H1 (cell line): ENCODE data around the gene POU2F2. TPM values are rescaled to one million over a fixed set of nuclear protein-coding genes. Genes with fewer than 3 reads are reported as not detected.

Experiments used
- CTCF ChIA-PET: fragments of 300-600 bp; sonication (Branson Sonifier 250); formaldehyde crosslinking; loops from one replicate; lab custom pipeline; 2021; ENCODE audit not compliant: partially characterized antibody; lab: Charles Lee
- POLR2A ChIA-PET: fragments of 300-600 bp; sonication (Branson Sonifier 250); formaldehyde crosslinking; loops from one replicate; lab custom pipeline; 2021; ENCODE audit warnings: inconsistent platforms; ENCODE audit not compliant: partially characterized antibody; lab: Charles Lee
- DNase-seq, 2 experiments: peaks; one replicate each; pipeline versions ENCODE4 v3.0.0 to v3.0.0-alpha.2; 2010 to 2022; ENCODE audit warnings: low spot score in 2 of 2, low read depth in 1 of 2, mixed read lengths in 1 of 2
- FAIRE-seq: peaks from 2 replicates; lab custom pipeline; 2011; peaks lifted over from hg19 to GRCh38; lab: Jason Lieb, UNC
- H2AFZ ChIP-seq: 2 replicates; pipeline ENCODE4 v1.8.1; 2012; ENCODE audit warnings: low read length, inconsistent platforms
- H2AK5ac ChIP-seq: 2 replicates; pipeline ENCODE4 v1.6.1; 2013; ENCODE audit warnings: low read depth, low read length
- H2BK120ac ChIP-seq: replicated peaks from 2 replicates; pipeline ENCODE3; 2013; ENCODE audit warnings: low read depth, low read length, inconsistent platforms
- H2BK12ac ChIP-seq: 2 replicates; pipeline ENCODE4 v1.6.1; 2013; ENCODE audit warnings: low read depth, low read length
- H2BK15ac ChIP-seq: 2 replicates; pipeline ENCODE4 v1.6.1; 2013; ENCODE audit warnings: low read length
- H2BK20ac ChIP-seq: 2 replicates; pipeline ENCODE4 v1.6.1; 2013; ENCODE audit warnings: low read length
- H2BK5ac ChIP-seq: 2 replicates; pipeline ENCODE4 v1.6.1; 2013; ENCODE audit warnings: low read depth, low read length
- H3K14ac ChIP-seq: 2 replicates; pipeline ENCODE4 v1.6.1; 2013; ENCODE audit warnings: inconsistent platforms; ENCODE audit not compliant: insufficient read length
- H3K18ac ChIP-seq: 2 replicates; pipeline ENCODE4 v1.6.1; 2013; ENCODE audit warnings: low read length; ENCODE audit errors: extremely low read depth
- H3K23ac ChIP-seq: 2 replicates; pipeline ENCODE4 v1.6.1; 2013; ENCODE audit warnings: inconsistent platforms; ENCODE audit not compliant: insufficient read length
- H3K23me2 ChIP-seq: 2 replicates; pipeline ENCODE4 v1.6.1; 2013; ENCODE audit warnings: low read depth, low read length
- H3K27ac ChIP-seq: 2 replicates; pipeline ENCODE4 v1.6.1; 2011; ENCODE audit warnings: low read depth, low read length, inconsistent platforms
- H3K27me3 ChIP-seq, 4 experiments: replicated peaks in 1 of 4; 1 replicate in 1 of 4; 2 replicates in 3 of 4; pipeline versions ENCODE4 v1.6.1 to v1.8.1; 2011 to 2013; ENCODE audit warnings: low read length in 3 of 4, mild to moderate bottlenecking in 3 of 4, inconsistent platforms in 2 of 4, mixed read lengths in 2 of 4, moderate library complexity in 1 of 4; ENCODE audit not compliant: control insufficient read depth in 3 of 4, insufficient read depth in 3 of 4; ENCODE audit errors: extremely low read depth in 1 of 4
- H3K36me3 ChIP-seq, 4 experiments: 2 replicates each; pipeline versions ENCODE4 v1.6.1 to v1.8.1; 2011 to 2013; ENCODE audit warnings: mild to moderate bottlenecking in 4 of 4, low read length in 3 of 4, moderate library complexity in 2 of 4, control low read depth in 1 of 4, inconsistent platforms in 1 of 4; ENCODE audit not compliant: insufficient read depth in 4 of 4, control insufficient read depth in 2 of 4
- H3K4ac ChIP-seq: replicated peaks from 2 replicates; pipeline ENCODE3; 2013; ENCODE audit warnings: low read length, low read depth, mixed read lengths, inconsistent platforms; ENCODE audit not compliant: insufficient read length
- H3K4me1 ChIP-seq, 4 experiments: replicated peaks in 1 of 4; 1 replicate in 1 of 4; 2 replicates in 3 of 4; pipeline versions ENCODE4 v1.6.1 to v1.8.1; 2011 to 2013; ENCODE audit warnings: low read length in 3 of 4, inconsistent platforms in 2 of 4, mixed read lengths in 1 of 4; ENCODE audit not compliant: insufficient read depth in 4 of 4, control insufficient read depth in 3 of 4
- H3K4me2 ChIP-seq, 2 experiments: 2 replicates each; pipeline versions ENCODE4 v1.6.1 to v1.8.1; 2011 to 2013; ENCODE audit warnings: low read depth in 2 of 2, low read length in 2 of 2, control low read depth in 1 of 2, inconsistent platforms in 1 of 2, mild to moderate bottlenecking in 1 of 2; ENCODE audit not compliant: insufficient read depth in 1 of 2
- H3K4me3 ChIP-seq, 4 experiments: fragments of 200-600, 300-600 bp in 1 of 4; sonication (generic), shearing (Covaris generic), sonication (Bioruptor Twin) in 1 of 4; 2 replicates each; pipeline versions ENCODE4 v1.5.1 to v1.8.1; 2011 to 2016; ENCODE audit warnings: low read length in 4 of 4, low read depth in 3 of 4, control low read depth in 2 of 4, inconsistent platforms in 2 of 4, mild to moderate bottlenecking in 2 of 4, mixed read lengths in 1 of 4, moderate library complexity in 1 of 4; ENCODE audit not compliant: insufficient read depth in 2 of 4; ENCODE audit errors: extremely low read depth in 1 of 4
- H3K56ac ChIP-seq: replicated peaks from 2 replicates; pipeline ENCODE3; 2013; ENCODE audit warnings: low read depth, mild to moderate bottlenecking, mixed read lengths, low read length, inconsistent platforms; ENCODE audit not compliant: insufficient read length
- H3K79me1 ChIP-seq: 2 replicates; pipeline ENCODE4 v1.6.1; 2013; ENCODE audit warnings: low read depth, low read length, control low read depth
- H3K79me2 ChIP-seq, 2 experiments: 2 replicates each; pipeline versions ENCODE4 v1.6.1 to v1.8.1; 2012 to 2013; ENCODE audit warnings: low read length in 2 of 2, mild to moderate bottlenecking in 2 of 2, inconsistent platforms in 1 of 2; ENCODE audit not compliant: insufficient read depth in 2 of 2, control insufficient read depth in 1 of 2
- H3K9ac ChIP-seq, 4 experiments: replicated peaks in 1 of 4; 1 replicate in 1 of 4; 2 replicates in 3 of 4; pipeline versions ENCODE4 v1.6.1 to v1.8.1; 2011 to 2013; ENCODE audit warnings: low read depth in 3 of 4, low read length in 3 of 4, control low read depth in 2 of 4, mild to moderate bottlenecking in 2 of 4, moderate library complexity in 2 of 4, inconsistent platforms in 1 of 4; ENCODE audit errors: extremely low read depth in 1 of 4
- H3K9me3 ChIP-seq, 2 experiments: 2 replicates each; pipeline versions ENCODE4 v1.6.1 to v1.8.1; 2012 to 2013; ENCODE audit warnings: mild to moderate bottlenecking in 2 of 2, moderate library complexity in 2 of 2, control low read depth in 1 of 2, inconsistent platforms in 1 of 2, low read depth in 1 of 2, low read length in 1 of 2, mixed read lengths in 1 of 2; ENCODE audit not compliant: insufficient read depth in 2 of 2
- H4K20me1 ChIP-seq, 2 experiments: replicated peaks in 1 of 2; 2 replicates each; pipeline versions ENCODE3 to v1.8.1; 2011 to 2013; ENCODE audit warnings: inconsistent platforms in 2 of 2, low read length in 2 of 2, mild to moderate bottlenecking in 1 of 2; ENCODE audit not compliant: insufficient read depth in 2 of 2, control insufficient read depth in 1 of 2
- H4K5ac ChIP-seq: 2 replicates; pipeline ENCODE4 v1.6.1; 2013; ENCODE audit warnings: low read length, low read depth, mixed read lengths, inconsistent platforms; ENCODE audit not compliant: insufficient read length
- H4K8ac ChIP-seq: 2 replicates; pipeline ENCODE4 v1.8.0; 2013; ENCODE audit warnings: mild to moderate bottlenecking, moderate library complexity, low read length, inconsistent platforms; ENCODE audit not compliant: insufficient read depth; ENCODE audit errors: extremely low read depth
- H4K91ac ChIP-seq: replicated peaks from 2 replicates; pipeline ENCODE3; 2013; ENCODE audit warnings: low read length, mixed read lengths, inconsistent platforms; ENCODE audit not compliant: insufficient read length
- ATF2 ChIP-seq: IDR thresholded peaks from 2 replicates; pipeline ENCODE4 v1.6.1; 2012; ENCODE audit warnings: low read length, inconsistent platforms
- WGBS, 2 experiments: shearing (Covaris generic) in 1 of 2; methylation state at CpG; one replicate each; pipeline versions ENCODE4 v1.1.6 to v1.1.7; 2013 to 2015; ENCODE audit warnings: low lambda C conversion rate in 2 of 2, mixed read lengths in 2 of 2, inconsistent platforms in 1 of 2, low coverage in 1 of 2, missing lambda C conversion rate in 1 of 2; ENCODE audit not compliant: insufficient replicate concordance in 2 of 2, insufficient coverage in 1 of 2, insufficient read length in 1 of 2; ENCODE audit errors: extremely low coverage in 1 of 2, missing lambda C conversion rate in 1 of 2; 5-methylcytosine and 5-hydroxymethylcytosine counted together
- polyA plus RNA-seq, 7 experiments: library from polyadenylated mRNA; depleted of rRNA in 3 of 7; stranded (reverse) in 5 of 7; unstranded in 2 of 7; fragments of >200 nt in 5 of 7; fragments of 200-250 nt in 2 of 7; gene quantifications; 1 replicate in 5 of 7; 2 replicates in 1 of 7; 4 replicates in 1 of 7; pipeline versions ENCODE4 v1.2.1 to v1.2.3, GENCODE V29; 2011 to 2013; ENCODE audit warnings: missing spikeins in 2 of 7, mixed read lengths in 2 of 7
- total RNA-seq: library from RNA; stranded (reverse); fragmentation: NEBNext Ultra II Directional; extraction: Animal tissue kit (Norgen Biotek cat#: 25700); gene quantifications from 2 replicates; pipeline ENCODE4 v1.2.1, GENCODE V29; 2021

POU2F2 gene
- total and polyA plus RNA-seq, 2 of the 8 experiments (the other 6 are each of a cell fraction or from before 2014, with no cell fraction given) = 5.0 to 6.1 TPM

- Histone ChIP-seq H2AK5ac (peak overlapping the region; percentile 10; the same call in 1 of the 2 replicates), H2BK120ac (no peak overlapping the region)
- WGBS, 2 experiments = 88% methylated on average over 6 of the region's 6 CpGs; no CpG with 5 or more reads in 1 of the 2 experiments
Observed at GRCh38 chr19:42067315-42067888, 64.8 kb downstream of the POU2F2 start.

More at GRCh38 chr19:42067315-42067888, 64.8 kb downstream of the POU2F2 start:
- Histone ChIP-seq H3K18ac (no peak overlapping the region), H3K79me1 (peaks cover 14% of the 10 kb centered on the region), H3K4me3 (peak overlapping the region in 1 of 4 experiments; percentile 83; a peak in 2 of 8 replicates), H3K36me3 (peaks cover 8 to 32% (median 23%) of the 10 kb centered on the region in 4 experiments; a peak in 7 of 8 replicates), H3K23me2 (peaks cover 15% of the 10 kb centered on the region; the same call in 1 of the 2 replicates), H2BK20ac (no peak overlapping the region), H3K27me3 (no peaks in the 10 kb centered on the region), H3K27ac (no peak overlapping the region), H3K4me2 (peak overlapping the region; percentile 95 to 98; a peak in 2 of 4 replicates), H2BK12ac (0 out of 2 replicates have a peak overlapping the region, but pooled peaks have one; percentile 68), H3K56ac (no peak overlapping the region), H2BK5ac (peak overlapping the region; percentile 66; the same call in 1 of the 2 replicates), H4K8ac (no peak overlapping the region), H3K23ac (no peak overlapping the region), H3K4ac (no peak overlapping the region), H4K20me1 (peaks cover 2 to 14% of the 10 kb centered on the region in 2 experiments), H3K9ac (no peak overlapping the region), H4K5ac (no peak overlapping the region), H2BK15ac (no peak overlapping the region), H3K4me1 (peaks cover 0 to 18% (median 6%) of the 10 kb centered on the region in 4 experiments; a peak in 6 of 7 replicates), H3K79me2 (peaks cover 0 to 23% of the 10 kb centered on the region in 2 experiments; a peak in 2 of 4 replicates)
- DNase-seq = no peak
- ChIA-PET POLR2A (interaction anchor here (0.7 to 1.8 kb wide), 3 partner anchors 9 to 64 kb away, joined by 3 to 6 read pairs (median 5); partner anchors contain the start of gene ZNF574), CTCF (interaction anchor here (0.7 to 2.7 kb wide), 3 partner anchors 39 to 44 kb away, joined by 3 to 9 read pairs (median 3); no protein-coding TSS in a partner anchor)
- TF ChIP-seq ATF2 = no peak
- TF ChIP-seq, all 59 proteins: peak for 0
- FAIRE-seq = no peak
- no peak overlapping the region for H3K14ac ChIP-seq
- no peak overlapping the region for H4K91ac ChIP-seq
- H3K9me3 ChIP-seq = no peaks in the 10 kb centered on the region
- no peak overlapping the region for H2AFZ ChIP-seq
